GM19455 (cell line): Measurements from ENCODE around the gene RAB28.

Source experiments
- ATAC-seq: cut with Tn5 transposase; IDR thresholded peaks from one replicate; pipeline ENCODE4 v1.9.1; 2021; ENCODE audit not compliant: unreplicated experiment

Gene RAB28

DNA sequence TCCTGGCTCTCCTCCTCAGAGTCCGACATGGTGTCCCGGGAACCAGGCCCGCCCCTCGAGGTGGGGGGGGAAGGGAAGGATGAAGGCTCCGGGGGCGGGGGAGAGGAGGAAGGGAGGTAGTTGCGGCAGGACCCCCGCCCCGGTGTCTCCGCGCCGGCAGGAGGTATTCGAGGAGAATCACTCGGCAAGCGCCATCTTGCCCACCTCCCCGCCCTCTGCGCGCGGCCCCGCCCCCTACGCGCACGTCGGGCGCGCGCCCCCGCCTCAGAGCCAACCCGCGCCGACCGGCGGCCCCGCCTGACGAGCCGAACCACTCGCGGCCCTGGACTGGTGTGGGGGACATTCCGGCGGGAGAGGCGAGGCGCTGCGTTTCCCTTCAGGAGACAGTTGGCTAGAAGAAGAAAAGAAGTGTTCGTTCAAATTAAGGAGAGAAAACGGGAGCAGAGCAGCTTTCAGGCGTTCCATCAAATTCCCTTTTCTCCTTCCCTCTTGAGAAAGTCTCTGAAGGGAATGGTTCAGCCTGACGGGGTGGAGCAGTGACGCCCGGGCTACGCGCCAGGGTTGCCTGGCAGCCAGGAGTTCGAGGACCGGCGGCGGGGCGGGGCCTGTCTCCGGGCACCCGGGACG lies at the start of gene RAB28:
TSS of gene RAB28 (minus strand) at position 219 of the 627 bp plus-strand sequence.
- ATAC-seq, result peak; percentile 97

DNA sequence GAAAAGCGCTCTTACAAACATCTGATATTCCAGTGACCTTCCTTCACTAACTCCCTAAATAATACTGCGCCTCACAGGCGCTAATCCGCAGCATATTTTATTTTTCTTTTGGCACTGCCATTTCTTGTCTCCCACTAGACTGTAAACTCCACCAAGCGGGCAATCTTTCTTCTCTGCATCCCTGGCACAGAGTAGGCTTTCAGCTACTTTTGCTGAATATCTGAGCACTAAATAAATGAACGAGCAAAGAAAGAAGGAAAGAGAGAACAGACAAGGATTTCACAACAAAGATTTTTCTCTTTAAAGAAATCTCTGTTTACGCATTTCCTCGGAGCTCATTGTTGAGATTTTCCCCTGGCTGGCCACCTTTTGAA lies 47.5 kb upstream of the RAB28 start:
- ATAC-seq, result no peak

GRCh38 chr4:13530823-13531624 lies 46.9 kb upstream of the RAB28 start:
- ATAC-seq, result no peak

DNA sequence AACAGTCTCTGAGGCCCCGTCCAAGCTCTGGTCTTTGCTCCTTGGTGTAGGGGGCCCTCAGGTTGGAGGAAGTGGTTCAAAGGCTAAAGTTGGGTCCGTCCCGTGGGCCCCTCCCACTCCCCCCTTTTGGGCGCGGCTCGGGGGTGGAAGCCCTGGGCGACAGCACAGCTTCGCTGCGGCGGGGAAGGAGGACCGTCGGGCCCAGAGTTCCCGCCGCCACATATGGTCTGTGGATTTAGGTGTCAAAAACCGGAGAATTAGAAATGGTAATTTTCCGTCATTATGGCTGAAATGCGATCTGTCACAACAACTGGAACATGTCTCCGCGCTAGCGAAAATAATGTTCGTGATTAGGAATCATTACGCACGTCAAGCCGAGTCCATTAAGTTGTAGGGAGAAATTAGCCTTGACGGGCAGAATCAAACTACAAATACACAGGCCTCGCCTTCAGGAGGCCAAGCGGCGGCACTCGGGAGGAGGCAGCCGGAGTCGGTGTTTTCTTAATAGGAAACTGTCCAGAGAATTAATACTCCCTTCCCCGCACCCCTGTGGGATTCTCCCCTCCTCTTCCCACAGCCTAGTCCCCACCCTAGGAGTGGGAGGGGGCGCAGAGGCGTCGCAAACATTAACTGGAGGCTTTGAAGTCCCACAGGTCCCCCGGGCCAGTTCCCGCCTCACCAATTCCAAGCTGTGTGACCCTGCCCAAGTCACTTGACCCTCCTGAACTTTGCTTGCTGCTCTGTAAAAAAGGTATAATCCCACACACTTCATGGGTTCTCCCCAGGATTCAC lies 45.2 kb upstream of the RAB28 start:
- no peak for ATAC-seq

DNA sequence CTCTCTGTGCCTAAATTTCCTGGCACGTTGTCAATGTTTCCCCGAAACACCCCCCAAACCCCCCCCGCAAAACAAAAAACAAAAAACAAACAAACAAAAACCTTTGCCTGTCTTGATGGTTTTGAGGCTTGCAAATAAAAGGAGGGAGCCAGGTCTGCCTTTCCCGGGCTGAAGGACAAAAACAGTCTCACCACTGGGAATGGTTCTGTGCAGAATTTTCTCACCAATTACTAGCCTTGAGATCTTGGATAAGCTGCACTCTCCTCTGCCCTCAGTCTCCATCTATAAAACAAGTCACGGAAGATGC lies 44.6 kb upstream of the RAB28 start:
- ATAC-seq, result no peak

DNA sequence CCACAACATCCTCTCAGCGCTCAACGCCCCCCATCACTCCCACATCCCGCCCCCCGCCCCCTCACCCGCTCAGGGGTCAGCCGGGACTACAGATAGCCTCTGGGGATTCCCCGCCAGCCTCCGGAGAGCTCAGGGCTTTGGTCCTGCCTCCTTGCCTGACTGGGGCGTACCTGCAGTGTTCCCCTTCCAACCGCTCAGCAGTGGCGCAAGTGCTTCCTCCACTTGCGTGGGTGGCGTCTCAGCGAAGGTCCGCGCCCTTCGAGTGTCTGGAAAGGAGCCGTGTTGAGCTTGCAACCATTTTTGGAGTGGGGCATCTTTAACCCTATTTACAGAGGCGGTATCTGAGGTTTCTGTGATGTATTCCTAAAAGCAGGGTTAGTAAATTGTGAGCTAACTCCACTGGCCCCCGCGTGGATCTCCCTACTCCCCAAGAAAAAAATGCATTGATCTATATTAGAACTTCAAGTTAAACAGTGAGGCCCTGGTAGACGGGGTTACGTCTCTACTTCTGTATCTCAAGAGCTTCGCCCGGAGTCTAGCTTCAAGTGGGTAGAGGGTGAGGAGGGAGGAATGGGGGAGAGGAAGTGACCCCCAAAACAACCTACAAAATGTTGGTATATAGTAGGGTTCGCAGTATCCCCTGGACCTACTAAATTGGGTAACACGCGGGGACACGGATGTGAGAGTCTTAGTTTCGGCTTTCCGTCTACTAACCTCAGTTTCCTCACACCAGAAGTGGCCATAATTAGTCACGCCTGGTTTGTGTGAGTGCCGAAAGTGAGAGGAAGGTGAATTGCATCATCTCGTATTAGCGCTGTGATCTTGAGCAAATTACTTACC lies 44.1 kb upstream of the RAB28 start:
- peak; percentile 74 for ATAC-seq

- no peak for ATAC-seq
These were observed 43.2 kb upstream of the RAB28 start for GRCh38 chr4:13527192-13527980.

DNA sequence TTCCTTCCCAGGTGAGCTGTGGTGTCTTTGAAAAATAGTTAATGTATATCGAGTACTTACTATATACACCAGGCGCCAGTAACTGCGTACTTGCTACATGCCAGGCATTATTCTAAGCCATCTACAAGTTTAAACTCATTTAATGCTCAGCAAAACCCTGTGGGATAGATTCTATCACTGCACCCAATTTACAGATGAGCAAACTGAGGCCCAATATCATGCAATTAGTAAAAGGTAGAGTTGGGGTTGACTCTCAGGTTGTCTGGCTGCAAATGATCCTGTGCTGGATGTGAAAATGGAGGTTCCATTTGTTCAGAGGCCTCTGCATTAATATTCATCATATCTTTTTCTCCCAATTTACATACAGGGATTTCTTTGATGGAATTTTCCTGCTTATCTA lies 42.5 kb upstream of the RAB28 start:
- ATAC-seq, result no peak

DNA sequence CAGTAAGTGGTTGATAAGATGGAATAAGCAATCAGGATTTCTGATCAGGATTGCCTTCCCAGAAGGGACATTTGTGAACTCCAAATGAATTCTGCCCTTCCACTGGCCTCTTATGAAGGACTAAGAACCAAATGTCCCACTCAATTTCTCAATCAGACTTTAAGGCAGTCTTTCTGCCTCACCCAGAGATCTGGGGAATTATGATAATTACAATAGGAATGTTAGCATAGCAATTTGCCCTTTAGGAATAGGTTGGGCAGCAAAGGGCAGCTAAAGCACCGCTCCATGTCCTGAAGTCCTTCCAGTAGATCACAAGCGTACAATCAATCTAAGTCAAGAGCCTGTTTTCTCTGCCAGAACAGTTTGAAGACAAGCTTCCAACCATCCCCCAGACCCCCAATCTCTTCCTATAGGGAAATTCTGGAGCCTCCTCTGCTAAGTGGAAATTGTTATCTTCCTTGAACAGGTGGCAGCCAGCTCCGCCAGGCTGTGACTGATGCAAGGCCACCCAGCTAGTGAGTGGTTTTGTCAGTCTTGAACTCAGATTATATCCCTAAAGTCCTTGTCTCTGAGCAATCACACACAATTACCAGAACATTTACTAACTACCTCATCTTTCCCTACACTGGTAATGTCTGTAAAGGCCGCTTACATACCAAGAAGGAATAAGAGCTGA lies 41.6 kb upstream of the RAB28 start:
- no peak for ATAC-seq

DNA sequence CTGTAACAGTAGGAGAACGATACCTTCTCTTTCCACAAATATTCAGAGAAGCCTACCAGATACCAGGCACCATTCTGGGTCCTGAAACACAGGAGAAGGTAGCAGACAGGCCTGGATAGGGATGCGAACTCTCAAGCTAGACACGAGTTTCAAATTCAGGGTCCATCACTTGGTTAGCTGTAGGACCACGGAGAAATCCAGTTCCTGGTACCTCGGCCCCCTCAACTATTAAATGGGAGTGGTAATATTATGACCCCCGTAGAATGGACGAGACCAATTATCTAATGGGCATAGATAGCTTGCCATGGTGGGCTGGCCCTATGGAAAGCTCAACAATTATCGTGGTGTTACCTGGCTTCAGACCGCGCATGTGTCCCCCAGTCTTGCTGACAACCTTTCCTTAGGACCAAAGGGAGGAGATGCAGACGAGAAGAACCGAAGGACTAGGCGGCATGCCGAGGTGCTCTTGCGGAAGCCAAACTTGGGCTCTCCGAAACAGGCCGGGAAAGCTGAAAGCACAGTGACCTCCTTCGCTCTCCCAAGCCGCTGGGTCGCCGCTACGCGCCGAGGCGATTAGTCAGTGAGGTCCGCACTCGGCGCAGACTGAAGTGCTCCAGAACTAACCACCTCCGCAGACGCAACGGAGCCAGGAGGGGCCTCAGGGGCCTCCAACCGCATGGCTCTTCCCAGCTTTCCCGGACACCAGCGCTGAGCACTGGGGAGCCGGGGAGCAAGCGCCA lies 40.5 kb upstream of the RAB28 start:
- ATAC-seq, result no peak

DNA sequence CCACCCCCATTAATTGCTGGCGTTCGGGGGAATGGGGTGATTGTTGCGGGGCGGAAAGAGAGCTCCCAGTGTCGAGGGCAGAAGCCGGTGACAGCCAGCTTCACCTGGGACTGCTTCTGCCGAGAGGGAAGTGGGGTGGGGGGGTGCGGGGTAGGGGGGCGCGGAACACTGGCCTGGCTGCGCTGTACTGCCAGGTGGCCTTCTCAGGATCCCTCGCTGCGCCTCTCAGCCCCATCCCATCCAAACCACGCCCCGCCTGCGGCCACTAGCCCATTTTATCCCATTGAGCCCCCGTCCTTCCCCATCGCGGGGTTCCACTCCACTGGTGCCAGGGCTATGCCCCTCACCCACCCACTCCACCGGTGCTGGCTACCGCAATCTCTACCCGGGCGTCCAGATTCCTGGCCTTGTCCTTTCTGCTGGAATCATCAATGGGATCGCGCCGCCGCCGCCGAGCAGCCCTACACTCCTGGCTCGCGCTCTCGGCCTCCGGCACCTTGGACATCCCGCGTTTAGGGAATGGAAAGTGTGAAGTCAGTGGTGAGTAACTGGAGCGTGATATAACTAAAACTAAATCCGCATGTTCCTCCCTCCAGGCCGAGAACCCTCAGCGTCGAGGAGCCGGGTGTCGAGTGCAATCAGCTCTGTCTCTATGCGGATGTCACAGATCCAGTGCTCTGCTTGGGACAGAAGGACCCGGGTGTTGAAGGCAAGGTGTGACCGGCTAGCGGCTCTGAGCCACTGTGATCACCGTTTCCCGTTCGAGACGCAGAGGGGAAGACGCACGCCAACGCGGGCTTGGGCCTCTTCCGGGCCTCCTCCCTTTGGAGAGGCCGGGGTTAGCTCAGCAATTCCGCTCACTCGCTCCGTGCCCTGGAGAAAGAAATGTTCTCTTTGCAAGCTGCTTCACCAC lies 39.7 kb upstream of the RAB28 start:
- ATAC-seq, result no peak

- no peak for ATAC-seq
These were observed 39.0 kb upstream of the RAB28 start for GRCh38 chr4:13523105-13523477.

DNA sequence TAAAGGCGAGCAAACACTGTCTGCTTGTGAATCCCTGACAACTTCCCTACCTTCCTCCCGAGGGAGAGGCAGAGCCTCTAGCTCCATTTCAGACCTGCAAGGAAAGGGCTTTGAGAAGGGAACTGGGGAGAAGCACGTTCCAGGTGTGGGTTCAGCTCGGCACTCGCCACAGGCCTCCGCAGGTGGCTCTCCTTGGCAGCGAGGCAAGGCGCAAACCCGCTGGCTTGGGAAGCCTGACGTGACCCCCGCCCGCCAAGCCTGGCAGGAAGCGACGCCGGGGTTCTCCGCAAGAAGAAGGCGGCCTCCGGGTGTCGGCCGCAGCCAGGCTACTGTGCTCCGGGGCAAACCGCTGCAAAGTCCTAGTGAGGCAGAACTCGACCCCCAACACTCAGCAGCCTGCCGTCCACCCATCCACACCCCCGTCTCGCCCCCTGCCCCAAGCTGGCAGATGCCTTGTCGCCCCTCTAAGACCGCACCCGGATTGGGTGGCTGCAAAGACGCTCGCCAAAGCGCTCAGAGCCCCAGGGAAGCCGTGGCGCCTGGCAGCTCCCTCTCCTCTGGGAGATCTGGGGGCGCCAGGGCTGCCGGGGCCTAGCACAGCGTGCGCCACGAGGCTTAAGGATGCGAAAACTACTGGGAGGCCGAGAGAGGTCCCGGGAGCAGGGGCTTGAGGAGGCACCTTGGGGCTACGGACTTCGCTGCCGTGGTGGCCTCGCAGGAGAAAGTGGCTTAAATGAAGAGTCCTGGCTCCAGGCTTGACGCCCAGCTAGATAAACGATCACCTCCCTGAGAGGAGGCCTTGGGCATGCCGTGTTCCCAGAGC lies 38.4 kb upstream of the RAB28 start:
- no peak for ATAC-seq

- ATAC-seq, result no peak
These were observed 36.9 kb upstream of the RAB28 start for GRCh38 chr4:13521047-13521446.

DNA sequence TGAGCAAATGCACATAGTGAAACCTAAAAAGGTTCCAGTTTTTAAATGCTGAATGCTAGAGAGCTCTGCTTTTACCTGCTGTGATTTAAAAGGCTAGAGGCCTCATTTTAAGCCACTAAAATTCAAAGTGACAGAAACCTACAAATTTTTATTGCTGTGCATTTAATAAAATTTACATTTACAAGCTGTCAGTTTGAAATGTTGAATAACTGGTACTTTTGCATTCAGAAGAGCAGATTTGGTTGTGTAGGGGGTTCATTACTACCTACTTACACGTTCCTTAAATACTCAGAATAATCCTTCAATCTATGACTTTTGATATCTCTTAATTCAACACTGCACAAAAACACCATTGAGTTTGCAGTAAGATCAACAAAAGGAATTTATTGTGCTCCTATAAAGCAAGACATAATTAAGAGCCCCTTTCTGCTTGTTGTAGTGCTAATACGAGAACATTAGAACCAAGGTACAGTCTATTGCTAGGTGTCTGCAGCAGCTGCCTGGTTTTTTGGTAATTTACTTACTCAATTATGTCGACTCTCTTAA lies 32.2 kb upstream of the RAB28 start:
- ATAC-seq, result no peak

DNA sequence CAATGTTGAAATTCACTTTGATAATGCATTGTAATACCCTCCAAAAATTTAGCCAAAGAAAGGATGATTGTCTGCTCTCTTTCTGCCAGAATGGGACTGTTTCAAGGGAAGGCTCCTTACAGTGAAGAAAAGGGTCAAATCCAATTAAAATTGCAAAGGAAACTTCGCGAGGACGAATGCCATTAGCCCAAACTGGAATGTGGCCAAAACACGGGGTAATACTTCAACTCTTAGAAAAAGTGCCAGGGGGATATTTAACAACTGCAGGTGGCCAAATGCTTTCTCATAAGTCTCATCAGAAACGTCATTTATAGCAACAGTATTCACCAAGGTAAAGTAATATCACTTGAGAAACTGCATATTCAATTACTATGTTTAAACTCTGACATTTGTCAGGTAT lies 31.1 kb upstream of the RAB28 start:
- no peak for ATAC-seq

- no peak for ATAC-seq
These were observed 30.6 kb upstream of the RAB28 start for GRCh38 chr4:13514722-13515121.
